HG02798 (cell line): Measurements from ENCODE around the gene SLC66A3.

Experiments used
- ATAC-seq: cut with Tn5 transposase; IDR thresholded peaks from one replicate; pipeline ENCODE4 v1.9.1; 2021; ENCODE audit warnings: mild to moderate bottlenecking; ENCODE audit not compliant: unreplicated experiment, poor library complexity

SLC66A3 gene

DNA sequence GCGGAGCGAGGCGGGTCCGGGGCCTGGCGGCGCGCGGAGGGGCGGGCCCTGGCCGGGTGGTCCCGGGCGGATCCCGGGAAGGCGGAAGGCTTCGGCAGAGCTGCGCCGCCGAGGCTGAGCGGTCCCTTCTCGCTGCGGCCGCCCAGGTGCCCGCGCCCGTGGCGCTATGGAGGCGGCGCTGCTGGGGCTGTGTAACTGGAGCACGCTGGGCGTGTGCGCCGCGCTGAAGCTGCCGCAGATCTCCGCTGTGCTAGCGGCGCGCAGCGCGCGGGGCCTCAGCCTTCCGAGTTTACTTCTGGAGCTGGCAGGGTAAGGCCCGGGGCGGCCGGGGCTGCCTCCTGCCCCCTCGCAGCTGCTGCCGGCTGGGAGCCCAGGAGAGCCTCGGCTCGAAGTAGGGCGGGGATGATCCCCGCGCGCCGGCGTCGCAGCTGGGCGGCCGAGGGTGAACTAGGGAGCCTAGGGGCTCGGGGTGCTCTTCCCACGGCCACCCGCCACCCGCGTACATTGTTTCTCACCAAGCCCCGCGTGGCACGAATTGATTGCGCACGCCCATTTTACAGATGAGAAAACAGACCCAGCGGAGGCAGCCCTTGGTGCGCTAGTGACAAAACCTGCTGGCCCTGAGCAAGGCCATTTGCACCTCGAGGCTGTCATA is at the start of gene SLC66A3:
TSS of gene SLC66A3 (plus strand) at position 87 of the 655 bp plus-strand sequence. CDS start at position 167, 80 bp downstream.
- peak; percentile 82 for ATAC-seq

GRCh38 chr2:11109002-11109401 is 46.3 kb upstream of the SLC66A3 start:
- no peak for ATAC-seq

DNA sequence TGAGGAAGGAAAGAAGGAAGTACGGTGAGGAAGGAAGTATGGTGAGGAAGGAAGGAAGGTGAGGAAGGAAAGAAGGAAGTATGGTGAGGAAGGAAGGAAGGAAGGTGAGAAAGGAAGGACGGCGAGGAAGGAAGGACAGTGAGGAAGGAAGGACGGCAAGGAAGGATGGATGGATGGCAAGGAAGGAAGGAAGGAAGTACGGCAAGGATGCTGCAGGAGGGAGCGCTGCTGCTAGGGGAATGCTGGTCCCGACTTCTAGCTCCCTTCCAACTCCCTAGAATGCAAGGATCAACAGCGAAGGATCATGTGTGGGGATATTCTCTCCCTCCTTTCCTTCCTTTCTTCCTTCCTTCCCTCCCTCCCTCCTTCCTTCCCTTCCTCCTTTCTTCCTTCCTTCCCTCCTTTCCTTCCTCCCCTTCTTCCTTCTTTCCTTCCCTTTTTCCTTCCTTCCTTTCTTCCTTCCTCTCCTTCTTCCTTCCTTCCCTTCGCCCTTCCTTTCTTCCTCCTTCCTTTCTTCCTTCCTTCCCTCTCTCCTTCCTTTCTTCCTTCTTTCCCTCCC is 42.3 kb upstream of the SLC66A3 start:
- no peak for ATAC-seq

DNA sequence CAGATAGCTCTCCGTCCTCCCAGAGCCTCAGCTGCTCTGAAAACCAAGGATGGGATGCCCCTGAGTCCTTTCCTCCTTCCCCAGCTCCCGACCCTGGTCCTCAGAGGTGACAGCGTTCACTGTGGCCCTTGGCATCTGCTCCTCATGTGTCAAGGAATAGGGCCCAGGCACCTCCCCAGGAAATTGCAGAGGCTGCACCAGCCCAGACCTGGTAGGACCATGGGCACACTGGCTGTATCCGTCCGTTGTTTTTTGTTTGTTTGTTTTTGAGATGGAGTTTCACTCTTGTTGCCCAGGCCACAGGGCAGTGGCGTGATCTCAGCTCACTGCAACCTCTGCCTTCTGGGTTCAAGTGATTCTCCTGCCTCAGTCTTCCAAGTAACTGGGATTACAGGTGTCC is 37.5 kb upstream of the SLC66A3 start:
- ATAC-seq: no peak

DNA sequence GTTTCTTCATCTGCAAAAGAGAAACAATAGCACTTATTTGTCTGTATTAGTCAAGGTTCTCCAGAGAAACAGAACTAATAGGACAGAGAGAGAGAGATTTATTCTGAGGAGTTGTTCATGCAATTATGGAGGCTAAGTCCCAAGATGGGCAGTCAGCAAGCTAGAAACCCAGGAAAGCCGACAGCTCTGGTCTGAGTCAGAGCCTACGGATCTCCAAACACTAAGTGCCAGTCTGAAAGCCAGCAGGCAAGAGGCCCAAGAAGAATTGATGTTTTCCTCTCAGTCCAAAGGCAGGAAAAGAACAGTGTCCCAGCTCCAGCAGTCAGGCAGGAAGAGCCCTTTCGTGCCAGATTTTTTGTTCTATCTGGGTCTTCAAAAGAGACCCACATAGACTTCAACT is 36.5 kb upstream of the SLC66A3 start:
- ATAC-seq: no peak

- ATAC-seq: no peak
Measured at GRCh38 chr2:11121099-11121822, 34.0 kb upstream of the SLC66A3 start.

- no peak for ATAC-seq
Measured at GRCh38 chr2:11121823-11122155, 33.5 kb upstream of the SLC66A3 start.

DNA sequence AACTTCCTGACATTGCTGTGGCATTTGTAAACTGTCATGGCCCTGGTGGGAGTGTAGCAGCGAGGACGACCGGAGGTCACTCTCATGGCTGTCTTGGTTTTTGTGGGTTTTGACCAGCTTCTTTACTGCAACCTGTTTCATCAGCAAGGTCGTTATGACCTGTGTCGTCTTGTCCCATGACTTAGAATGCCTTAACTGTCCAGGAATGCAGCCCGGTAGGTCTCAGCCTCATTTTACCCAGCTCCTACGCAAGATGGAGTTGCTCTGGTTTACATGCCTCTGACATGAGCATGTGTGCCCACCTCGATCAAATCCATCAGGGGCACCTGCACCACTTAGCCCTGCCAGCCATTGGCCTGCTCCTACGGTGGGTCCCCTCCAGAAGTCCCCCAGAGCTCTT is 32.9 kb upstream of the SLC66A3 start:
- no peak for ATAC-seq

- no peak for ATAC-seq
Measured at GRCh38 chr2:11123001-11123809, 32.1 kb upstream of the SLC66A3 start.

GRCh38 chr2:11123856-11124759 is 31.2 kb upstream of the SLC66A3 start:
- peak; percentile 60 for ATAC-seq

DNA sequence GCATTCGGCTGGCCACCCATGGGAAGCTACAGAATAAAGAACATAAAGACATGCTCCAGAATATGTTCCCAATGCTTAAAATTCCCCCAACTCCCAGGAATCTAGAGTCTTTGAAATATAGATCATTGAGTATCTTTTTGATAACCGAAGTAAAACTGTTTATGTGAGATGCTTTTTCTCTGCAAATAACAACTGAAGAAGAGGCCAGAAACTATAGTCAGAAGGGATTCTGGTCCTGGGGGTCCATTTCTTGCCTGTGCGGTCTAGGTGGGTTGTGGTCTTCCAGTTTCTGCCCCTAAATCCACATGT is 30.6 kb upstream of the SLC66A3 start:
- ATAC-seq: no peak

GRCh38 chr2:11127761-11128160 is 27.5 kb upstream of the SLC66A3 start:
- no peak for ATAC-seq

DNA sequence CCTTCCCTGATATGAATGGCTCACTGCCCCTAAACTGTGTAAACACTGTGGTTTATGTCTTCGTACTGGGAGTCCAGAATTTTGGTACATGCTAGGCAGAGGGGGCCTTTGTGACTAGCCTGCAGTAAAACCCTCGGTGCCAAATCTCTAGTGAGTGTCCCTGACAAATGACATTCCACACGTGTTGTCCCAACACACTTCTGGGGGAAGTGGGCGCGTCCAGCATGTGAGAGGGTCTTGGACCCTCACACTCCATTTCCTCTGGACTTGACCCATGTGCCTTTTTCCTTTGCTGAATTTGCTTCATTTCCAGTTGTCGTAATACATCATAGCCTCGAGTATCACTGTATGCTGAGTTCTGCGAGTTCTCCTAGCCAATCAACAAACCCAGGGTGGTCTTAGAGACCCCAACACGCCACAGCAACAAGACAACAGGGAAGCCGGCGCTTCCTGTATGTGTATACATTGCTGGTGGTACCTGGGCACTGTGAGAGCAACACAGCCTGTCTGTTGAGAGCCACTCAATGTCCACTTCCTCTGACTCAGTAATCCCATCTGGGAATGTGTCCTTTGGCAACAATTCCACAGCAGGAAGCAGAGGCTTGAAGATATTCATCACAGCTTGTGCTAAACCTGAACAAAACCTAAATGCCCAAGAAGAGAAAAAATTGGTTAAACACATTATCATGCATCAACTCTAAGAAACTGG is 26.9 kb upstream of the SLC66A3 start:
- no peak for ATAC-seq

GRCh38 chr2:11129598-11130449 is 25.4 kb upstream of the SLC66A3 start:
- ATAC-seq: peak; percentile 50

- no peak for ATAC-seq
Measured at GRCh38 chr2:11131166-11131920, 23.9 kb upstream of the SLC66A3 start.

- ATAC-seq: no peak
Measured at GRCh38 chr2:11132036-11132671, 23.1 kb upstream of the SLC66A3 start.

- no peak for ATAC-seq
Measured at GRCh38 chr2:11133238-11133935, 21.9 kb upstream of the SLC66A3 start.
